Measurements from ENCODE around the gene SIL1. TPM values are rescaled to one million over a fixed set of nuclear protein-coding genes. Genes with fewer than 3 reads are reported as not detected.
A peak's percentile ranks its signal among the peaks of the same experiment; 100 is the strongest.

The SIL1 gene
- polyA plus RNA-seq, 2 of the 4 experiments (the other 2 are of a cell fraction), result 27.6 to 45.5 TPM

GRCh38 chr5:139228201-139228803 is 30.1 kb upstream of the SIL1 start:
- POLR2A ChIA-PET, result no interaction called here
- 76% methylated on average over 1 of the region's 1 CpG for WGBS (ENCODE audit: missing lambda C conversion rate)
- CTCF ChIA-PET, result interaction anchor here (0.9 to 1.4 kb wide), 3 partner anchors 11 to 34 kb away, joined by 3 read pairs; no protein-coding TSS in a partner anchor
- no peak overlapping the region for H3K4me2 ChIP-seq
- no peak for DNase-seq (ENCODE audit: low read depth in 1 of 2, low spot score in 1 of 2)
- TF ChIP-seq SREBF2 (IDR thresholded peaks at IDR 0.05), result no peak
- no peak for TF ChIP-seq CBX2 (IDR thresholded peaks at IDR 0.05; ENCODE audit: borderline replicate concordance, low read depth)
- H3K27ac ChIP-seq, result no peak overlapping the region
- FAIRE-seq, result no peak
- H3K9me3 ChIP-seq, result no peaks in the 10 kb centered on the region
- H3K4me1 ChIP-seq, result no peaks in the 10 kb centered on the region
- peak in 1 of 2 experiments; percentile 34; a peak in 3 of 6 replicates for ATAC-seq
- H3K4me3 ChIP-seq, result no peak overlapping the region

DNA sequence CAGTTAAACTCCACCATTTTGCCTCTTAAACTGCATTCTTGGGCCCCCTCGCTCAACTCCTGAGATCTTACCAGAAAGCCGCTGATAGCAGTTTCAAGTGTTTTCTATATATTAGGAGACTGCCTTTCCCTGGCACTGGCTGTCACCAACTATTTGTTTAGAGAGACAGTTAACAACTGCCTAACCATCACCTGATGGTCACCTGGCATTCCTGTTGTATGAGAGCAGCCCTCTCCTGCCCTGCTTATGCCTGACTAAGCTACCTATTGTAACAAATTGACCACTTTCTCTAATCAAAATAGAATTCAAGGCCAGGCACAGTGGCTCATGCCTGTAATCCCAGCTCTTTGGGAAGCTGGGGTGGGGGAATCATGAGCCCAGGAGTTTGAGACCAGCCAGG is 28.0 kb upstream of the SIL1 start:
- ChIA-PET CTCF (interaction anchor here (0.6 kb wide), 1 partner anchor 310 kb away, joined by 3 read pairs; no protein-coding TSS in a partner anchor), POLR2A (no interaction called here)
- no peak overlapping the region for H3K27ac ChIP-seq
- DNase-seq (ENCODE audit: low read depth in 1 of 2, low spot score in 1 of 2), result no peak
- H3K4me3 ChIP-seq, result no peak overlapping the region
- no peaks in the 10 kb centered on the region for H3K9me3 ChIP-seq
- no peak overlapping the region for H3K4me2 ChIP-seq
- TF ChIP-seq ZFP36 (IDR thresholded peaks at IDR 0.05; ENCODE audit: borderline replicate concordance, partially characterized antibody) (no peak), CBX2 (IDR thresholded peaks at IDR 0.05; ENCODE audit: borderline replicate concordance, low read depth) (no peak), RCOR1 (IDR thresholded peaks at IDR 0.05; ENCODE audit: low read depth, low read length) (no peak), HOXB13 (CRISPR knock-in tag; IDR thresholded peaks at IDR 0.05; ENCODE audit: low read depth) (no peak), ESRRA (IDR thresholded peaks at IDR 0.05; ENCODE audit: borderline replicate concordance, low read length) (no peak), ZC3H11A (IDR thresholded peaks at IDR 0.05) (no peak)
- ATAC-seq, result no peak
- H3K4me1 ChIP-seq, result no peaks in the 10 kb centered on the region
- no peak for FAIRE-seq
- WGBS (ENCODE audit: missing lambda C conversion rate), result 89% methylated on average over 2 of the region's 2 CpGs

DNA sequence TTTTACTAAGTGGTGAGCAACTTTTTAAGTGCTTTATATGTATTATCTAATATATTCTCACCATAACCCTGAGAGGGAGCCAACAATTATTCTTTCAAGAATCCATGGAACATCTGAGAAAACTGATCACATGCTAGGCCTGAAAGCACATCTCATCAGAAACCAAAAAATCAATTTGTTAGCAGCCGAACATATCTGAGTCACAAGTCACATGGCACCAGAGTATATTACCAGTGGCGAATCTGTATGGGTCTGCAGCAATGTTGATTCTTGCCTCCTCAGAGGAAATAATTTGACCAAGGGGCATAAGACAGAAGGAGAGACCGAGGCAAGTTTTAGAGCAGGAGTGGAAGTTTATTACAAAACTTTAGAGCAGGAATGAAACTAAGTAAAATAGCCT is 25.3 kb upstream of the SIL1 start:
- Histone ChIP-seq H3K9me3 (no peaks in the 10 kb centered on the region), H3K4me2 (no peak overlapping the region), H3K4me3 (no peak overlapping the region), H3K27ac (no peak overlapping the region), H3K4me1 (no peaks in the 10 kb centered on the region)
- FAIRE-seq, result no peak
- DNase-seq (ENCODE audit: low read depth in 1 of 2, low spot score in 1 of 2), result no peak
- WGBS (ENCODE audit: missing lambda C conversion rate), result 65% methylated on average over 3 of the region's 3 CpGs
- ATAC-seq, result no peak
- ChIA-PET POLR2A (no interaction called here), CTCF (interaction anchor here (0.8 kb wide), 1 partner anchor 17 kb away, joined by 3 read pairs; no protein-coding TSS in a partner anchor)
- TF ChIP-seq POLR2A (IDR thresholded peaks at IDR 0.05; ENCODE audit: low read length) (no peak), RAD21 (conservative IDR thresholded peaks at IDR 0.05 in 1 of 2, IDR thresholded peaks at IDR 0.05 in 1 of 2) (no peak), MAFK (IDR thresholded peaks at IDR 0.05; ENCODE audit: partially characterized antibody) (no peak), ZFP36 (IDR thresholded peaks at IDR 0.05; ENCODE audit: borderline replicate concordance, partially characterized antibody) (no peak), NFE2L2 (conservative IDR thresholded peaks at IDR 0.05; ENCODE audit: low read length) (no peak), SMC3 (IDR thresholded peaks at IDR 0.05) (no peak), CBX2 (IDR thresholded peaks at IDR 0.05; ENCODE audit: borderline replicate concordance, low read depth) (no peak), BCL3 (IDR thresholded peaks at IDR 0.05) (no peak), TP53 (CRISPR knock-in tag; IDR thresholded peaks at IDR 0.05) (no peak), ELK1 (IDR thresholded peaks at IDR 0.05; ENCODE audit: low read depth, low read length) (no peak), ESRRA (IDR thresholded peaks at IDR 0.05; ENCODE audit: borderline replicate concordance, low read length) (no peak), KDM1A (IDR thresholded peaks at IDR 0.05; ENCODE audit: low read depth) (no peak), RCOR1 (IDR thresholded peaks at IDR 0.05; ENCODE audit: low read depth, low read length) (no peak), SREBF2 (IDR thresholded peaks at IDR 0.05) (no peak), PHF8 (IDR thresholded peaks at IDR 0.05; ENCODE audit: borderline replicate concordance, low read depth) (no peak), KDM5A (IDR thresholded peaks at IDR 0.05) (no peak), ZC3H11A (IDR thresholded peaks at IDR 0.05) (no peak)
- TF ChIP-seq, protein P1, sequence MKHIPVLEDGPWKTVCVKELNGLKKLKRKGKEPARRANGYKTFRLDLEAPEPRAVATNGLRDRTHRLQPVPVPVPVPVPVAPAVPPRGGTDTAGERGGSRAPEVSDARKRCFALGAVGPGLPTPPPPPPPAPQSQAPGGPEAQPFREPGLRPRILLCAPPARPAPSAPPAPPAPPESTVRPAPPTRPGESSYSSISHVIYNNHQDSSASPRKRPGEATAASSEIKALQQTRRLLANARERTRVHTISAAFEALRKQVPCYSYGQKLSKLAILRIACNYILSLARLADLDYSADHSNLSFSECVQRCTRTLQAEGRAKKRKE (CRISPR knock-in tag; IDR thresholded peaks at IDR 0.05; ENCODE audit: low read depth), result no peak
- TF ChIP-seq, protein P2, sequence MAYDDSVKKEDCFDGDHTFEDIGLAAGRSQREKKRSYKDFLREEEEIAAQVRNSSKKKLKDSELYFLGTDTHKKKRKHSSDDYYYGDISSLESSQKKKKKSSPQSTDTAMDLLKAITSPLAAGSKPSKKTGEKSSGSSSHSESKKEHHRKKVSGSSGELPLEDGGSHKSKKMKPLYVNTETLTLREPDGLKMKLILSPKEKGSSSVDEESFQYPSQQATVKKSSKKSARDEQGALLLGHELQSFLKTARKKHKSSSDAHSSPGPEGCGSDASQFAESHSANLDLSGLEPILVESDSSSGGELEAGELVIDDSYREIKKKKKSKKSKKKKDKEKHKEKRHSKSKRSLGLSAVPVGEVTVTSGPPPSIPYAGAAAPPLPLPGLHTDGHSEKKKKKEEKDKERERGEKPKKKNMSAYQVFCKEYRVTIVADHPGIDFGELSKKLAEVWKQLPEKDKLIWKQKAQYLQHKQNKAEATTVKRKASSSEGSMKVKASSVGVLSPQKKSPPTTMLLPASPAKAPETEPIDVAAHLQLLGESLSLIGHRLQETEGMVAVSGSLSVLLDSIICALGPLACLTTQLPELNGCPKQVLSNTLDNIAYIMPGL (CRISPR knock-in tag; IDR thresholded peaks at IDR 0.05; ENCODE audit: borderline replicate concordance), result no peak
- TF ChIP-seq, protein P3, sequence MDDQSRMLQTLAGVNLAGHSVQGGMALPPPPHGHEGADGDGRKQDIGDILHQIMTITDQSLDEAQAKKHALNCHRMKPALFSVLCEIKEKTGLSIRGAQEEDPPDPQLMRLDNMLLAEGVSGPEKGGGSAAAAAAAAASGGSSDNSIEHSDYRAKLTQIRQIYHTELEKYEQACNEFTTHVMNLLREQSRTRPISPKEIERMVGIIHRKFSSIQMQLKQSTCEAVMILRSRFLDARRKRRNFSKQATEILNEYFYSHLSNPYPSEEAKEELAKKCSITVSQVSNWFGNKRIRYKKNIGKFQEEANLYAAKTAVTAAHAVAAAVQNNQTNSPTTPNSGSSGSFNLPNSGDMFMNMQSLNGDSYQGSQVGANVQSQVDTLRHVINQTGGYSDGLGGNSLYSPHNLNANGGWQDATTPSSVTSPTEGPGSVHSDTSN (IDR thresholded peaks at IDR 0.05), result no peak

Data from A549 (cell line).